Measurements from ENCODE around the gene HIC2. TPM values are rescaled to one million over a fixed set of nuclear protein-coding genes. Genes with fewer than 3 reads are reported as not detected.
"Not testable (repeated sequence)": the region's sequence is repeated elsewhere in the genome, so short reads cannot be mapped to it uniquely, and the experiment has no call there.

HIC2 gene
- total RNA-seq, 3 donors from 2014 or later: 6.0 to 6.2 (median 6.0) TPM

DNA sequence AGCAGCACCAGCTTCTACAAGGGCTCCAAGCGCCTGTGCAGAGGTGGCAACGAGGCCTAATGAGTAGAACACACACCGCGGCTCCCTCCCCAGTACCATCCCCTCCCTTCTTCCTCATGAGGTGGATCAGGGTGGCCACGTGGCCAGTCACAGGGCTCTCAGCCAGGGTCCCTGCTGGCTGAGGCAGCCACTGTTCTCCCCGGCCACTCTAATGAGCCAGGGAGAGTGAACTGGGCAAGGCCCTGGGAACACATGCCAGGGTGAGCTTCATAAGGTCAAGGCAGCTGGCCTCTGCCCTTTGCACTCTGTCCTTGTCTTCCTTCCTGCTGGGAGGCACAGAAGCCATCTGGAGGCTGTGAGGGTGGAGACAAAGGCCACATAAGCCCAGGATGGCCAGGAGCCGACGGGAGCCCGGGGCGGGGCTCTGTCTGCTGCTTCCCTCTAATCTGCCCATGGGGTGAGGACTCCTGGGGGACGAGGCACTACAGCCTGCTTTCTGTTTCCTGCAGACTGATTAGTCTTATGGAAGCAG is 72.0 kb downstream of the HIC2 start:
- ATAC-seq: peak; percentile 67
- intact Hi-C loops (cut with DNase I, micrococcal nuclease): not testable (repeated sequence)

DNA sequence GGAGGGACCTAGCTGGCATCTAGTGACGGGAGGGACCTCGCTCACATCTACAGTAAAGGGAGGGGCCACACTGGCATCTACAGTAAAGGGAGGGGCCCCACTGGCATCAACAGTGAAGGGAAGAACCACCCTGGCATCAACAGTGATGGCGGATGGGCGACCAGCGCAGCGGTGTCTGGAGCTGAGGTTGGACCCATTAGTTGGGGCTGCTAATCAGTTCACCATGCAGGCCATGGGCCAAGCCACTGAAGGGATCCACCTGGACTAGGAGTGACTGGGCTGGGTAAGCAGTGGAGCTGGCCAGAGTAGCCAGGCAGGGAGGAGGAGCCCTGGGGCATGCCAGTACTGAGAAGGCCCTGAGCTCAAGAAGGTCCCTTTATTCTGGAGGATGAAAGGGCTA is 73.4 kb downstream of the HIC2 start:
- H3K9me3 ChIP-seq; H3K4me3 ChIP-seq; intact Hi-C loops (cut with DNase I, micrococcal nuclease); ATAC-seq; H3K36me3 ChIP-seq (ENCODE audit: low read depth); H3K4me1 ChIP-seq (ENCODE audit: low read depth); DNase-seq: not testable (repeated sequence)

More for the DNA sequence above, 72.0 kb downstream of the HIC2 start:
- H3K9me3 ChIP-seq; H3K4me3 ChIP-seq; DNase-seq; H3K36me3 ChIP-seq (ENCODE audit: low read depth); H3K4me1 ChIP-seq (ENCODE audit: low read depth): not testable (repeated sequence)

DNA sequence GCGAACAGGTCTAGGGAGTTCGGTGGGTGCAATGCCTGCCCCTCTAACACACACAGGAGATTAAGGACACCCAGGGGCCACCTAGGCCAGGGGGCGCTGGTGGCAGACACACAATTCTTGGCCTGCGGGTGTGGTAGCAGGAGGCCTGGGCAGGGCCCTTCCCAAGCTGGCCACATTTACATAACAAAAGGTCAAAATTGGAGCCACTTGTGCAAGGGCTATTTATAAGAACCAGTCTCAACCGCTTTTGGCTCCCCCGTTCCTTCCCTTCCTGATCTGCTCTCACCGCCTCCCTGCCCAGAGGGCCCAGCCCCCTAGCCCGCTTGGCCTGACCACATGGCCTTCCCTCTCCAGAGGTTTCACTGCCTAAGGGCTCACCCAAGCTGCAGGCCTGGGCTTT is 75.1 kb downstream of the HIC2 start:
- intact Hi-C loops (cut with DNase I, micrococcal nuclease); ATAC-seq: not testable (repeated sequence)

DNA sequence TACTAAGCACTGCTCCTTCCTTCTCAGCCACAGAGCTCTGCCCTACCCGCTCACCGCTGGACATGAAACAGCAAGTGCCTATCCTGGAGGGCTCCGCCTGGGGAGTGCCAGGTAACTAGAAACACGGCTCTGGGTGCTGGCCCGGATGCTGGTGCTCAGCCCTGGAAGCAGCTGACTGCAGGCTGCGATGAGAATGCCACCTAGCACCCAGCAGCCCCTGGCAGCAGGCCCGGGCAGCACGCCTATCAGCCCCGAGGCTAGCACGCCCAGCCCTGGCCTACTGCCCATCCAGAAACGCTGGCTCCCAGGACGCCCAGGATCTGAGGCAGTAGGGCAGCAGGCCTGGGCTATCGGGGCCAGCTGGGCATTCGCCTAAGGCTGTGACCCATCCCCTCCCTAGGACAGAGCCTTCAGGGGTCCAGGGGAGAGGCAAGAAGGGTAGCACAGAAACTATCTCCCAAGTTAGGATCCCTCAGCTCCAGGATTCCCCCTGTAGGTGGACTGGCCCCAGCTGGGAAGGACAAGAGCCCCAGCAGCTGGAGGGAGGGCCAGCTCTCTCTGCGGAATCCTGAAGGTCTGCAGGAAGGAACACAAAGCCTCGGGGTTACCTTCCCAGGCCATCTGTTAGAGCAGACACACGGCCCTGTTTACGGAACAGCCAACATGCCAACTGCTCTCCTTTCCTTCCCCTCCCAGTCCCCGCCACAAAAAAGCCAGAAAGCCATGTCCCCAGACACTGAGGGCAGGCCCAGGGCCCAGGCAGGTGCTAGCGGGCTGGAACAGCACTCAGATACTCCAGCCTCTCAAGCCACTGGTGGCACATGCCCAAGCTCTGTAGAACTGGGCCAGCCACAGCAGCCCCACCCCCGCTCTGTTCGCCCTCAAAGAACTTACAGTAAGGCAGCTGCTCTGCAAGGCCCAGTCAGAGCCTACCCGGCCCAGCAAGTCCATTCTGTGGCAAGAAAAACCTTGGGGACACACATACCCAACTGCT is 76.9 kb downstream of the HIC2 start:
- H3K4me1 ChIP-seq (ENCODE audit: low read depth); H3K9me3 ChIP-seq; H3K4me3 ChIP-seq; intact Hi-C loops (cut with DNase I, micrococcal nuclease); H3K36me3 ChIP-seq (ENCODE audit: low read depth); DNase-seq: not testable (repeated sequence)
- ATAC-seq: peak; percentile 82

More for the DNA sequence above, 75.1 kb downstream of the HIC2 start:
- not testable (repeated sequence) for H3K36me3 ChIP-seq (ENCODE audit: low read depth); H3K9me3 ChIP-seq; H3K4me3 ChIP-seq; DNase-seq; H3K4me1 ChIP-seq (ENCODE audit: low read depth)

DNA sequence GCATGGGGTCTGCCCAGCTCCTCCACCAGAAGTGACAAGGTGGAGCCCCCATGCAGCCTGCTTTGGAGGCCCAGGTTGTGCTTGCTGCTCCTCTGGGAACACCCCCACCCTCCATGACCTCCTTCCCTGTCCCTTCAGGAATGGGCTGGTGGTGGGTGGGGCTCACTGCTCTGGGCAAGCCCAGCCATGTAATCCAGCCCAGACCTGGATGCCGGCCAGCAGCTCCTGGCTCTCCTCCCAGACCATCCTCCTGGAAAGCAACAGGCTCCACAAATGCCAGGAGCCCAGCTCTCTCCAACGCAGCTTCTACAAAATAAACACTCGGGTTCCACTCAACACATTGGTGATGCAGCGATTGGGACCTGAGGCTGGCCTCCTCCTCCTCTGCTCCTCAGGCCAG is 80.8 kb downstream of the HIC2 start:
- DNase-seq; H3K9me3 ChIP-seq; H3K36me3 ChIP-seq (ENCODE audit: low read depth); H3K4me1 ChIP-seq (ENCODE audit: low read depth); intact Hi-C loops (cut with DNase I, micrococcal nuclease); H3K4me3 ChIP-seq: not testable (repeated sequence)
- ATAC-seq: peak; percentile 82

DNA sequence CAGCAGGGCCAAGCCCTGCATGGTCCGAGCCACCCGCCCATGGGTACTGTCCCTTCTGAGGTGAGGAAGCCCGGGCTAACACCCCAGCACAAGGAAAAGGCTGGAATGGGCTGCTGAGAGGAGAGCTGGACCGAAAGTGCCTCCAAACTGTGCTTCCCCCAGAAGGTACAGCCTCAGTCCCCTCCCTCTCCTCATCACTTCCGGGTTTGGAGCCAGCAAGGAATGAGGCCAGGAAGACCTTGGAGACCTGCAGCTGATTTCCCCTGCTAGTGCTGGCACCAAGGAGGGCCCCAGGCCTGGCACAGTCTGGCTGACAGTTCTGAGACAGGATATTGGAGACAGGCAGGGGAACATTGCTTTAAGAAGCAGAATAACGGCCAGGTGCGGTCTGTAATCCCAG is 81.3 kb downstream of the HIC2 start:
- H3K4me1 ChIP-seq (ENCODE audit: low read depth); intact Hi-C loops (cut with DNase I, micrococcal nuclease); H3K36me3 ChIP-seq (ENCODE audit: low read depth); DNase-seq; ATAC-seq; H3K4me3 ChIP-seq; H3K9me3 ChIP-seq: not testable (repeated sequence)

DNA sequence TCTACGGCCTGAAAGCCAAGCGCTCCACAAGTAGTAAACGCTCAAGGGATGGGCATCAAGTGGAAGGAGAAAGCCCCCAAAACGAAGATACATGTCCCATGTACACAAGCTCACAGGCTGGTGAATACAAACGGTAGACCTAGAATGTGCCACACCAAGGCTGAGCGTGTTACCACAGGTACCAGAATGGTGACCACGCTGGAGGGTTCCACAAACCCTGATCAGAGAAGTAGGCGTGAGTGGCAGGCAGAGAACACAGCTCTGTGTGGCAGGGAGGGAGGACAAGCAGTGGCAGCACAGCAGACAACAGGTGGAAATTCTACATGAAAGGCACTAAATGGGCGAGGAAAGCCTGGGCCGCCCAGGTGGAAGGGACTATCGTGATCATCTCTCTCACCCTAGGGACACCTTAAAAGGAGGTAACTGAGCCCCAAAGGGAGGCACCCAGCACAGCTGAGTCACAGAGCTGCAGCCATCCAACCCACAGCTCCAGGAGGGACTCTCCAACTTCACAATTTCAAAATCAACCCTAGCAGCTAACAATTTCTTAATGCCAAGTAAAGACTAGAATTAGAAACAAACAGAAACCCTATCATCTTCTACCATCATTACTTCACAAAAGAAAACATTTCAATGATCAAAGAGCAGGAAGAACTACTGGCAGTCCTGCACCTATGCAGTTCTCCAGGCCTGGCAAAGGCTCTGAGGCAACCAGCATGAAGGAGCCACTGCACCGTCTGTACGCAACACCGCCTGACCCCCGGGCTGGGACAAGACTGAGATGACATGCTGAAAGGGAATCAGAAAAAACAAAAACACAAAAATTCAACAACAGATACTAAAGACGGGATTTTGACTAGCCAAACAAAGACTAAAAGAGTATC is 82.7 kb downstream of the HIC2 start:
- H3K4me1 ChIP-seq (ENCODE audit: low read depth); H3K36me3 ChIP-seq (ENCODE audit: low read depth); DNase-seq; H3K4me3 ChIP-seq; intact Hi-C loops (cut with DNase I, micrococcal nuclease); H3K9me3 ChIP-seq; ATAC-seq: not testable (repeated sequence)

Other genes starting within 250 kb of the HIC2 start
- gene RIMBP3B, start 33.6 kb upstream of the HIC2 start, total RNA-seq: under 1 TPM in 1 of 3 donors, not detected in 2; 0.09 TPM
- gene TMEM191C, start 50.0 kb downstream of the HIC2 start, total RNA-seq: 1 to 10 TPM; 1.3 to 2.9 (median 2.1) TPM
- gene RIMBP3C, start 134.1 kb downstream of the HIC2 start, total RNA-seq: under 1 TPM in 2 of 3 donors, not detected in 1; 0.13 to 0.22 TPM
- 10 to 100 TPM; 52.6 to 60.9 (median 60.7) TPM for gene UBE2L3, start 150.3 kb downstream of the HIC2 start, total RNA-seq
- 10 to 100 TPM; 12.5 to 26.5 (median 21.7) TPM for gene YDJC, start 212.7 kb downstream of the HIC2 start, total RNA-seq
- gene CCDC116, start 215.4 kb downstream of the HIC2 start, total RNA-seq: under 1 TPM; 0.22 to 0.89 (median 0.26) TPM
- gene SDF2L1, start 224.9 kb downstream of the HIC2 start, total RNA-seq: 10 to 100 TPM; 25.8 to 48.8 (median 28.0) TPM
- gene PPIL2, start 248.6 kb downstream of the HIC2 start, total RNA-seq: 10 to 100 TPM; 42.5 to 68.3 (median 61.6) TPM

All from mucosa of descending colon (tissue), 3 donors.